ENCODE results near the gene CPT2. TPM values are rescaled to one million over a fixed set of nuclear protein-coding genes. Genes with fewer than 3 reads are reported as not detected.

The CPT2 gene
- total and polyA plus RNA-seq, 2 of the 13 experiments (the other 11 are each of a cell fraction or from before 2014, with no cell fraction given): 12.6 to 14.6 TPM

- TF ChIP-seq RXRB (CRISPR knock-in tag; IDR thresholded peaks at IDR 0.05; ENCODE audit: borderline replicate concordance) (peak; percentile 97), ZNF782 (CRISPR knock-in tag; IDR thresholded peaks at IDR 0.05; ENCODE audit: borderline replicate concordance) (peak; percentile 94; the same call in 1 of the 2 replicates), MTF2 (CRISPR knock-in tag; IDR thresholded peaks at IDR 0.05; ENCODE audit: borderline replicate concordance) (no peak), ZGPAT (CRISPR knock-in tag; IDR thresholded peaks at IDR 0.05) (peak; percentile 96), ZFP90 (CRISPR knock-in tag; IDR thresholded peaks at IDR 0.05; ENCODE audit: borderline replicate concordance) (peak; percentile 95), ZNF737 (CRISPR knock-in tag; IDR thresholded peaks at IDR 0.05; ENCODE audit: borderline replicate concordance) (no peak), ZC3H13 (CRISPR knock-in tag; IDR thresholded peaks at IDR 0.05) (no peak), ZMYM4 (CRISPR knock-in tag; IDR thresholded peaks at IDR 0.05) (peak; percentile 99), ZNF616 (CRISPR knock-in tag; IDR thresholded peaks at IDR 0.05; ENCODE audit: low read depth) (no peak), PHF21A (CRISPR knock-in tag; IDR thresholded peaks at IDR 0.05) (peak; percentile 97), ZBTB38 (CRISPR knock-in tag; IDR thresholded peaks at IDR 0.05) (peak; percentile 73; the same call in 1 of the 2 replicates), KAT2B (IDR thresholded peaks at IDR 0.05; ENCODE audit: borderline replicate concordance, low read depth, low read length) (no peak), ZNF468 (CRISPR knock-in tag; IDR thresholded peaks at IDR 0.05) (no peak), SNAPC2 (CRISPR knock-in tag; IDR thresholded peaks at IDR 0.05) (no peak), TARDBP (CRISPR knock-in tag; IDR thresholded peaks at IDR 0.05) (peak; percentile 84; the same call in 1 of the 2 replicates), ZMYM3 (CRISPR knock-in tag; IDR thresholded peaks at IDR 0.05) (peak; percentile 96), ZNF138 (CRISPR knock-in tag; IDR thresholded peaks at IDR 0.05; ENCODE audit: low read depth) (no peak), RAD21 (CRISPR knock-in tag; IDR thresholded peaks at IDR 0.05) (peak; percentile 60), SKIL (CRISPR knock-in tag; IDR thresholded peaks at IDR 0.05; ENCODE audit: borderline replicate concordance) (peak; percentile 59; the same call in 1 of the 2 replicates), CAMTA2 (CRISPR knock-in tag; IDR thresholded peaks at IDR 0.05; ENCODE audit: borderline replicate concordance) (no peak), CREBL2 (CRISPR knock-in tag; IDR thresholded peaks at IDR 0.05; ENCODE audit: borderline replicate concordance) (no peak), MAFK (conservative IDR thresholded peaks at IDR 0.05 in 1 of 2, IDR thresholded peaks at IDR 0.05 in 1 of 2; ENCODE audit: low read length in 2 of 2) (no peak), MED13 (CRISPR knock-in tag; IDR thresholded peaks at IDR 0.05) (peak; percentile 81; the same call in 1 of the 2 replicates), DRAP1 (CRISPR knock-in tag; IDR thresholded peaks at IDR 0.05) (0 out of 2 replicates have a peak, but pooled peaks have one; percentile 48), ZNF333 (CRISPR knock-in tag; IDR thresholded peaks at IDR 0.05; ENCODE audit: borderline replicate concordance) (no peak), JDP2 (CRISPR knock-in tag; IDR thresholded peaks at IDR 0.05; ENCODE audit: borderline replicate concordance) (no peak), CREB3 (CRISPR knock-in tag; IDR thresholded peaks at IDR 0.05) (no peak)
Observed at GRCh38 chr1:53160924-53161378, 35.7 kb upstream of the CPT2 start (continued).
